Ishikawa (cell line): ENCODE results near the gene TRIO.

Experiments
- CEBPB ChIP-seq: IDR thresholded peaks from 2 replicates; pipeline ENCODE4 v1.6.1; 2012
- CREB1 ChIP-seq: IDR thresholded peaks from 2 replicates; pipeline ENCODE4 v1.6.1; 2012; ENCODE audit warnings: low read depth
- EGR1 ChIP-seq: IDR thresholded peaks from 2 replicates; pipeline ENCODE4 v1.6.1; 2012
- EP300 ChIP-seq: IDR thresholded peaks from 2 replicates; pipeline ENCODE4 v1.6.1; 2012; ENCODE audit warnings: borderline replicate concordance
- FOXM1 ChIP-seq: IDR thresholded peaks from 2 replicates; pipeline ENCODE4 v1.6.1; 2012; ENCODE audit warnings: low read depth, borderline replicate concordance
- NFIC ChIP-seq: IDR thresholded peaks from 2 replicates; pipeline ENCODE4 v1.6.1; 2012
- RAD21 ChIP-seq: IDR thresholded peaks from 2 replicates; pipeline ENCODE4 v1.6.1; 2012; ENCODE audit warnings: low read depth
- TAF1 ChIP-seq: IDR thresholded peaks from 2 replicates; pipeline ENCODE4 v1.6.1; 2012; ENCODE audit warnings: low read depth, mild to moderate bottlenecking
- TCF12 ChIP-seq: IDR thresholded peaks from 2 replicates; pipeline ENCODE4 v1.6.1; 2012; ENCODE audit warnings: low read depth
- TEAD4 ChIP-seq: IDR thresholded peaks from 2 replicates; pipeline ENCODE4 v1.6.1; 2012
- YY1 ChIP-seq: IDR thresholded peaks from 2 replicates; pipeline ENCODE4 v1.6.1; 2012; ENCODE audit warnings: low read depth
- ZBTB7A ChIP-seq: IDR thresholded peaks from 2 replicates; pipeline ENCODE4 v1.6.1; 2012; ENCODE audit warnings: low read depth
- TF ChIP-seq, protein P1 (sequence below): IDR thresholded peaks from 2 replicates; pipeline ENCODE4 v1.6.1; 2012; ENCODE audit warnings: low read depth, mild to moderate bottlenecking
- TF ChIP-seq, protein P2 (sequence below): IDR thresholded peaks from 2 replicates; pipeline ENCODE4 v1.6.1; 2012
- TF ChIP-seq, protein P3 (sequence below): IDR thresholded peaks from 2 replicates; pipeline ENCODE4 v1.6.1; 2012

The TRIO gene

DNA sequence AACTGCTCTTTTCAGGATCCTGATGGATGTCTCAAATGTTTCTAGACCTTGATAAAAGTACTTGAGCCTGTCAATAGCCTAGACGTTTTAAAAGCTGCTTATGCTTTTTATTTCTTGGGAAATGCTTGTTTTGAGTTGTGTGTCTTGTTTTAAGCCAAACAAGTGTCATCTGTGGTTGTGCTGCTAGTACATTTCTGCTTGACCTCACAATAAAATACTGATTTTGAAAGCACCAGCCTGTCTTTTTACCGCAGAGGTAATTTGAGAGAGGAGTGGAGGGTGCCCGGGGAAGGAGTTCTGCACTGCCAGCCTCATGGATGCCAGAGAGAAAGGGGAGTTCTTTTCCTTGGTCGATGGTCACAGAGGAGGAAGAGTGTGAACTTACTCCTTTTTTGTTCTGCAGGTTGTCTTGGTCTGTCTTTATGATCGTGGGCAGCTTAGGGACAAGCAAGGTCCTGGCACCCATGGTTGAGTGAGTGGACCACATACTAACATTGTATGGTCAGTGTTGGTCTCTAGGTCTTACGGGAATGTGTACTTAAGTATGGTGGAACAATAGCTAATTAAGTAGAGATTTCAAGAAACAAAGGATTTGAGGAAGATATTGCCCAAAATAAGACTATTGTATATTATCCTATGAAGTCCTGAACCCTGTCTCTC lies 61.0 kb downstream of the TRIO start:
- TF ChIP-seq, protein P1, sequence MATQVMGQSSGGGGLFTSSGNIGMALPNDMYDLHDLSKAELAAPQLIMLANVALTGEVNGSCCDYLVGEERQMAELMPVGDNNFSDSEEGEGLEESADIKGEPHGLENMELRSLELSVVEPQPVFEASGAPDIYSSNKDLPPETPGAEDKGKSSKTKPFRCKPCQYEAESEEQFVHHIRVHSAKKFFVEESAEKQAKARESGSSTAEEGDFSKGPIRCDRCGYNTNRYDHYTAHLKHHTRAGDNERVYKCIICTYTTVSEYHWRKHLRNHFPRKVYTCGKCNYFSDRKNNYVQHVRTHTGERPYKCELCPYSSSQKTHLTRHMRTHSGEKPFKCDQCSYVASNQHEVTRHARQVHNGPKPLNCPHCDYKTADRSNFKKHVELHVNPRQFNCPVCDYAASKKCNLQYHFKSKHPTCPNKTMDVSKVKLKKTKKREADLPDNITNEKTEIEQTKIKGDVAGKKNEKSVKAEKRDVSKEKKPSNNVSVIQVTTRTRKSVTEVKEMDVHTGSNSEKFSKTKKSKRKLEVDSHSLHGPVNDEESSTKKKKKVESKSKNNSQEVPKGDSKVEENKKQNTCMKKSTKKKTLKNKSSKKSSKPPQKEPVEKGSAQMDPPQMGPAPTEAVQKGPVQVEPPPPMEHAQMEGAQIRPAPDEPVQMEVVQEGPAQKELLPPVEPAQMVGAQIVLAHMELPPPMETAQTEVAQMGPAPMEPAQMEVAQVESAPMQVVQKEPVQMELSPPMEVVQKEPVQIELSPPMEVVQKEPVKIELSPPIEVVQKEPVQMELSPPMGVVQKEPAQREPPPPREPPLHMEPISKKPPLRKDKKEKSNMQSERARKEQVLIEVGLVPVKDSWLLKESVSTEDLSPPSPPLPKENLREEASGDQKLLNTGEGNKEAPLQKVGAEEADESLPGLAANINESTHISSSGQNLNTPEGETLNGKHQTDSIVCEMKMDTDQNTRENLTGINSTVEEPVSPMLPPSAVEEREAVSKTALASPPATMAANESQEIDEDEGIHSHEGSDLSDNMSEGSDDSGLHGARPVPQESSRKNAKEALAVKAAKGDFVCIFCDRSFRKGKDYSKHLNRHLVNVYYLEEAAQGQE: no peak
- TF ChIP-seq EGR1: no peak
- no peak for TF ChIP-seq TCF12
- no peak for TF ChIP-seq ZBTB7A
- TF ChIP-seq EP300: no peak
- no peak for TF ChIP-seq CEBPB
- TF ChIP-seq, protein P2, sequence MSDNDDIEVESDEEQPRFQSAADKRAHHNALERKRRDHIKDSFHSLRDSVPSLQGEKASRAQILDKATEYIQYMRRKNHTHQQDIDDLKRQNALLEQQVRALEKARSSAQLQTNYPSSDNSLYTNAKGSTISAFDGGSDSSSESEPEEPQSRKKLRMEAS: no peak
- no peak for TF ChIP-seq TEAD4
- no peak for TF ChIP-seq CREB1
- no peak for TF ChIP-seq FOXM1
- TF ChIP-seq NFIC: no peak
- TF ChIP-seq YY1: no peak

DNA sequence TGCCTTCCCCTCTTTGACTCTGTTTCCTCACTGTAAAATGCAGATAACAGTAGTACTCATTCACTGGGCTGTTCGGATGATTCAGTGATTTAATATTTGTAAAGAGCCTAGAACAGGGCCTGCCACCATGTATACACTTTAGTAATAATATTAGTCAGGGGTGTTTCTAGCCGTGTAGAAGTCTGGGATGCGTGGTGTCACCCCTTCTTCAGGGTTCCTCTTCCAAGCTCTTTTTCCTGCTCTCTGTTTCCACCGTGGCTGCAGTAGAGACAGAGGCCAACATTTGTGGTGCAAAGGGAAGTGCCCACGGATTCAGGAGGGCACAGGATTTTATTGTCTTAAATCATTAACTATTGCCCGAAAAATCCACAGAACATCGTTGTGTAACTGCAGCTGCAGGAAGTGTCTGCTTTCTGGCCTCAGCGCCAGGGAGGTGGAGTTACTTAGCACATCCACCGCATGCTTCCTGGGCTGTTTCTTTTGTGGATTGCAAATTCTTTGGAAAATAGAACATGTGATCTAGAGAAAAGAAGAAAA lies 61.7 kb downstream of the TRIO start:
- TF ChIP-seq, protein P1: no peak
- TF ChIP-seq TCF12 (no peak), ZBTB7A (no peak), TEAD4 (no peak), EGR1 (no peak), FOXM1 (no peak), TAF1 (no peak), CREB1 (no peak), EP300 (no peak), CEBPB (no peak)
- TF ChIP-seq, protein P3, sequence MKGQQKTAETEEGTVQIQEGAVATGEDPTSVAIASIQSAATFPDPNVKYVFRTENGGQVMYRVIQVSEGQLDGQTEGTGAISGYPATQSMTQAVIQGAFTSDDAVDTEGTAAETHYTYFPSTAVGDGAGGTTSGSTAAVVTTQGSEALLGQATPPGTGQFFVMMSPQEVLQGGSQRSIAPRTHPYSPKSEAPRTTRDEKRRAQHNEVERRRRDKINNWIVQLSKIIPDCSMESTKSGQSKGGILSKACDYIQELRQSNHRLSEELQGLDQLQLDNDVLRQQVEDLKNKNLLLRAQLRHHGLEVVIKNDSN: no peak

- TF ChIP-seq EGR1 (no peak), TCF12 (no peak), ZBTB7A (no peak), CREB1 (no peak), TEAD4 (no peak), TAF1 (no peak), RAD21 (no peak), CEBPB (no peak), NFIC (no peak), FOXM1 (no peak), YY1 (no peak), EP300 (no peak)
- TF ChIP-seq, protein P2: no peak
- TF ChIP-seq, protein P3: no peak
- TF ChIP-seq, protein P1: no peak
Measured at GRCh38 chr5:14206028-14206725, 63.0 kb downstream of the TRIO start.
